ENCODE data around the gene EXD1. TPM values are rescaled to one million over a fixed set of nuclear protein-coding genes. Genes with fewer than 3 reads are reported as not detected.

EXD1 gene
- polyA plus RNA-seq, 1 donor from 2014 or later = not detected

- H3K36me3 ChIP-seq (ENCODE audit: insufficient read depth, low read length) = no peaks in the 10 kb centered on the region
- TF ChIP-seq TAF1 (IDR thresholded peaks at IDR 0.05; ENCODE audit: low read depth) = no peak
- no peak for TF ChIP-seq RAD21 (conservative IDR thresholded peaks at IDR 0.05)
- TF ChIP-seq POLR2AphosphoS5 (IDR thresholded peaks at IDR 0.05) = no peak
- no peak for TF ChIP-seq EZH2 (IDR thresholded peaks at IDR 0.05; ENCODE audit: borderline replicate concordance, insufficient read depth, low read length, poor library complexity, severe bottlenecking)
- no peak for TF ChIP-seq REST (IDR thresholded peaks at IDR 0.05; ENCODE audit: borderline replicate concordance)
- no peak for TF ChIP-seq EP300 (conservative IDR thresholded peaks at IDR 0.05; ENCODE audit: poor library complexity, severe bottlenecking)
- TF ChIP-seq CTCF (IDR thresholded peaks at IDR 0.05; ENCODE audit: poor library complexity, severe bottlenecking) = no peak
- no peak for TF ChIP-seq SMC3 (conservative IDR thresholded peaks at IDR 0.05; ENCODE audit: poor library complexity)
- no peak for TF ChIP-seq MXI1 (conservative IDR thresholded peaks at IDR 0.05; ENCODE audit: poor library complexity, severe bottlenecking)
- no peak overlapping the region for H2AFZ ChIP-seq (ENCODE audit: low read depth, low read length)
- H3K27ac ChIP-seq (ENCODE audit: low read length) = no peak overlapping the region
- no peaks in the 10 kb centered on the region for H3K9me2 ChIP-seq (ENCODE audit: insufficient read depth, low read length)
- H3K9me3 ChIP-seq (ENCODE audit: low read length) = no peaks in the 10 kb centered on the region
- no peak overlapping the region for H3K9ac ChIP-seq (ENCODE audit: low read length)
- no peak overlapping the region for H3K4me3 ChIP-seq (ENCODE audit: low read length)
- no peaks in the 10 kb centered on the region for H4K20me1 ChIP-seq (ENCODE audit: insufficient read depth)
- H3K4me2 ChIP-seq (ENCODE audit: low read length) = no peak overlapping the region
- H3K79me2 ChIP-seq (replicated peaks; ENCODE audit: insufficient read depth, low read length) = no peaks in the 10 kb centered on the region
- H3F3A ChIP-seq (ENCODE audit: insufficient read depth, low read length, poor library complexity, severe bottlenecking) = no peaks in the 10 kb centered on the region
- H3K27me3 ChIP-seq (ENCODE audit: insufficient read depth, low read depth, low read length) = no peaks in the 10 kb centered on the region
Measured at GRCh38 chr15:41180206-41180789, 50.3 kb downstream of the EXD1 start.

DNA sequence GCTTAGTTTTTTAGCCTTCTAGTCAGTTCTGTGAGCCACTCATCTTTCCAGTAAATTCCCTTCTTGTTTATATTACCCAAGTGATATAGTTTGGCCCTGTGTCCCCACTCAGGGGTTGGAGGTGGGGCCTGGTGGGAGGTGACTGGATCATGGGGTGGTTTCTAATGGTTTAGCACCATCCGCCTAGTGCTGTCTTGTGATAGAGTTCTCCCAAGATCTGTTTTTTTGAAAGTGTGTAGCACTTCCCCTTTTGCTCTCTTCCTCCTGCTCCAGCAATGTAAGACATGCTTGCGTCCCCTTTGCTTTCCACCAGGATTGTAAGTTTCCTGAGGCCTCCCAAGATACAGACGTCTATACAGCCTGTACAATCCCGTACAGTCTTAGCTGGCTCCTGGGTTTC lies 60.8 kb downstream of the EXD1 start:
- no peak overlapping the region for H3K4me3 ChIP-seq (ENCODE audit: low read length)
- no peaks in the 10 kb centered on the region for H3K27me3 ChIP-seq (ENCODE audit: insufficient read depth, low read depth, low read length)
- H3K79me2 ChIP-seq (replicated peaks; ENCODE audit: insufficient read depth, low read length) = no peaks in the 10 kb centered on the region
- no peak overlapping the region for H3K9ac ChIP-seq (ENCODE audit: low read length)
- no peaks in the 10 kb centered on the region for H3F3A ChIP-seq (ENCODE audit: insufficient read depth, low read length, poor library complexity, severe bottlenecking)
- H3K9me2 ChIP-seq (ENCODE audit: insufficient read depth, low read length) = no peaks in the 10 kb centered on the region
- H4K20me1 ChIP-seq (ENCODE audit: insufficient read depth) = no peaks in the 10 kb centered on the region
- no peak for TF ChIP-seq RAD21 (conservative IDR thresholded peaks at IDR 0.05)
- no peak for TF ChIP-seq POLR2AphosphoS5 (IDR thresholded peaks at IDR 0.05)
- no peak for TF ChIP-seq REST (IDR thresholded peaks at IDR 0.05; ENCODE audit: borderline replicate concordance)
- TF ChIP-seq SMC3 (conservative IDR thresholded peaks at IDR 0.05; ENCODE audit: poor library complexity) = no peak
- no peak for TF ChIP-seq TAF1 (IDR thresholded peaks at IDR 0.05; ENCODE audit: low read depth)
- TF ChIP-seq EP300 (conservative IDR thresholded peaks at IDR 0.05; ENCODE audit: poor library complexity, severe bottlenecking) = no peak
- no peak for TF ChIP-seq MXI1 (conservative IDR thresholded peaks at IDR 0.05; ENCODE audit: poor library complexity, severe bottlenecking)
- no peak for TF ChIP-seq CTCF (IDR thresholded peaks at IDR 0.05; ENCODE audit: poor library complexity, severe bottlenecking)
- no peak for TF ChIP-seq EZH2 (IDR thresholded peaks at IDR 0.05; ENCODE audit: borderline replicate concordance, insufficient read depth, low read length, poor library complexity, severe bottlenecking)
- H3K36me3 ChIP-seq (ENCODE audit: insufficient read depth, low read length) = no peaks in the 10 kb centered on the region
- H3K9me3 ChIP-seq (ENCODE audit: low read length) = no peaks in the 10 kb centered on the region
- H3K27ac ChIP-seq (ENCODE audit: low read length) = no peak overlapping the region
- no peak overlapping the region for H3K4me2 ChIP-seq (ENCODE audit: low read length)
- H2AFZ ChIP-seq (ENCODE audit: low read depth, low read length) = no peak overlapping the region
